Colonic mucosa (tissue), 4 donors: Measurements from ENCODE around the gene RTF1. TPM values are rescaled to one million over a fixed set of nuclear protein-coding genes. Genes with fewer than 3 reads are reported as not detected.

Experiments used
- DNase-seq: peaks from one replicate; pipeline ENCODE4 v3.0.0-alpha.2; 2020
- H3K27ac ChIP-seq: fragments of 200-600 bp; one replicate; pipeline ENCODE4 v1.8.0; 2021
- H3K27me3 ChIP-seq: fragments of 200-600 bp; one replicate; pipeline ENCODE4 v1.8.0; 2021
- H3K36me3 ChIP-seq: fragments of 200-600 bp; one replicate; pipeline ENCODE4 v1.8.0; 2021
- H3K4me1 ChIP-seq: fragments of 200-600 bp; one replicate; pipeline ENCODE4 v1.8.0; 2021; ENCODE audit warnings: mild to moderate bottlenecking
- H3K4me3 ChIP-seq: fragments of 200-600 bp; one replicate; pipeline ENCODE4 v1.8.0; 2021
- H3K9ac ChIP-seq, 2 donors: one replicate each; pipeline ENCODE4 v1.7.0; 2013; ENCODE audit warnings: control low read depth in 2 of 2, low read depth in 2 of 2, low read length in 2 of 2
- H3K9me3 ChIP-seq: fragments of 200-600 bp; one replicate; pipeline ENCODE4 v1.8.0; 2021
- intact Hi-C: fragments of 100-400 bp; cut with DNase I; formaldehyde crosslinking; loops from one replicate; pipeline ENCODE4 v1.14.1; 2022
- total RNA-seq, 2 donors: library from RNA; stranded (reverse); fragmentation: NEBNext Ultra II Directional in 1 of 2; extraction: Animal tissue kit (Norgen Biotek cat#: 25700) in 1 of 2; gene quantifications; one replicate each; pipeline ENCODE4 v1.2.1, GENCODE V29; 2021
- TF ChIP-seq, protein P1 (sequence below): fragments of 200-600 bp; IDR thresholded peaks from one replicate; pipeline ENCODE4 v1.8.0; 2022; ENCODE audit warnings: antibody characterized with exemption, mild to moderate bottlenecking
- donor health status: healthy.
- donor health status: DM: no; HTN: no; CAD: no.
- donor health status: DM: no; HTN: no; CAD: no.

Gene RTF1
- total RNA-seq, 2 donors from 2014 or later, result 21.0 to 28.7 TPM

DNA sequence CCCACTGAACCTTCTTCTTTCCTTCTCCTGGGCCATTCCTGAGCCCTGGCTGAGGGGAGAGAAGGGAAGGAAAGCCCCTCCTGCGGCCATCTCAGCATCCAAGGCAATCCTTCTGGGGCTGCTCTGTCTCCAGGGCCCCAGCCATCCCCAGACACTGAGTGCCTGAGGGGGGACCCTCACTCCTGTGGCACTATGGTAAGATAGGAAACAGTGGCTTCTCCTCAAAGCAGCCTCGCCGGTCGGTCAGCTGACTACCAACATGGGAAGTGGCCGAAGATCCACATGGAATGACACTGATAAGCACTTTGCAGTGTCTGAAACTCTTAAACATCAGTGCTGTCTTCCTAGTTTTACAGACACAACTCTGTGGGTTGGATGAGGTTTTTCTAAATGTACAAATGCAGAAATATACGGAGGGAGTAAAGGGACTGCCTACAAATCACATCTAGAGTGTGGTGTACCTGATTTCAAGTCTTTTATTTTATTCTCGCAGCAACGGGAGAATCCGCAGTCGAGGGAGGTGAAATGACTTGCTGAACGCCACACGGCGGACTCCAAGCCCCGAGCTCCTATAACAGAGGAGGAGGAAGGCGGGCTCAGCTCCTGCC, 75.8 kb downstream of the RTF1 start:
- Histone ChIP-seq H3K4me3 (peak overlapping the region; percentile 64), H3K36me3 (no peaks in the 10 kb centered on the region), H3K9me3 (no peaks in the 10 kb centered on the region), H3K27me3 (peaks cover 8% of the 10 kb centered on the region), H3K4me1 (peaks cover 5% of the 10 kb centered on the region), H3K27ac (peak overlapping the region; percentile 95), H3K9ac (peak overlapping the region; percentile 82 to 85)
- DNase-seq, result no peak
- intact Hi-C loops, result no loop called here
- TF ChIP-seq, protein P1, sequence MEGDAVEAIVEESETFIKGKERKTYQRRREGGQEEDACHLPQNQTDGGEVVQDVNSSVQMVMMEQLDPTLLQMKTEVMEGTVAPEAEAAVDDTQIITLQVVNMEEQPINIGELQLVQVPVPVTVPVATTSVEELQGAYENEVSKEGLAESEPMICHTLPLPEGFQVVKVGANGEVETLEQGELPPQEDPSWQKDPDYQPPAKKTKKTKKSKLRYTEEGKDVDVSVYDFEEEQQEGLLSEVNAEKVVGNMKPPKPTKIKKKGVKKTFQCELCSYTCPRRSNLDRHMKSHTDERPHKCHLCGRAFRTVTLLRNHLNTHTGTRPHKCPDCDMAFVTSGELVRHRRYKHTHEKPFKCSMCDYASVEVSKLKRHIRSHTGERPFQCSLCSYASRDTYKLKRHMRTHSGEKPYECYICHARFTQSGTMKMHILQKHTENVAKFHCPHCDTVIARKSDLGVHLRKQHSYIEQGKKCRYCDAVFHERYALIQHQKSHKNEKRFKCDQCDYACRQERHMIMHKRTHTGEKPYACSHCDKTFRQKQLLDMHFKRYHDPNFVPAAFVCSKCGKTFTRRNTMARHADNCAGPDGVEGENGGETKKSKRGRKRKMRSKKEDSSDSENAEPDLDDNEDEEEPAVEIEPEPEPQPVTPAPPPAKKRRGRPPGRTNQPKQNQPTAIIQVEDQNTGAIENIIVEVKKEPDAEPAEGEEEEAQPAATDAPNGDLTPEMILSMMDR, result no peak

DNA sequence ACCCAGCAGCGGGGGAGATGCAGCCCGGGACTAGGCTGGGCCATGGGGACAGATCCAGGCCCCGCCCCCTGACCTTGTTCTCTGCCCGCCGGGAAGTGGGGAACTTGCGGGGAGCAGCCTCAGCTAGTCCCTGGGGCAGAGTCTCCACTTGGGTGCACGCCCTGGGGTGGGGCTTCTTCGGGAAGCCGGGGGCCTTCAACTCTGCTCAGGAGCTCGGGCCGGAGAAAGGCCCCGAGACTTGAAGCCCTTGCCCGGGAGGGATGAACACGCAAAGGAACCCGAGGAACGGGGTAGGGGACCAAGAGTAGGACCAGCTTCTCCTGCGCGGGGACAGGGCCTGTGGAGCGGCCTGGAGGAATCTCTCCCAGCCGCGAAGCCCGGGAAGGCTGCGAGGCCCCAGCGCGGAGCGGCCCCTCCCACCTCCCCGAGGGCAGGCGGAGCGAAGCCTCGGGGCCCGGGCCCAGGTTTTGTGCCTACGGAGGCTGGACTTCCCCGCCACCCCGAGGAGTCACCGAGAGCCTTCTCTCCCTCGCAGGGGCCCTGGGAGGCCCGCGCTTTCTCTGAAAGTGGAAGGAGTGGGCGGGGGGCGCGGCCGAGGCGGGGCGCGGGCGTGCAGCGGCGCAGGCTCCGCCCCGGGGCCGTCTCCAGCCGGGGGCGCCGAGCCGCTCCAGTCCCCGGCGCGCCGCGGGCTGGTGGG, 76.5 kb downstream of the RTF1 start, which contains the start of gene ITPKA:
Gene ITPKA, plus strand, starts transcription at position 670 of the 697 bp plus-strand sequence. CDS start 54 bp downstream, outside the sequence.
- Histone ChIP-seq H3K9me3 (no peaks in the 10 kb centered on the region), H3K4me1 (peaks cover 5% of the 10 kb centered on the region), H3K4me3 (peak within 1 kb of the TSS; percentile 64), H3K27me3 (peaks cover 8% of the 10 kb centered on the region), H3K27ac (peak within 1 kb of the TSS; percentile 95), H3K9ac (peak within 1 kb of the TSS; percentile 82 to 85), H3K36me3 (no peaks in the 10 kb centered on the region)
- TF ChIP-seq, protein P1, result no peak
- DNase-seq, result peak; percentile 97
- intact Hi-C loops, result no loop called here

DNA sequence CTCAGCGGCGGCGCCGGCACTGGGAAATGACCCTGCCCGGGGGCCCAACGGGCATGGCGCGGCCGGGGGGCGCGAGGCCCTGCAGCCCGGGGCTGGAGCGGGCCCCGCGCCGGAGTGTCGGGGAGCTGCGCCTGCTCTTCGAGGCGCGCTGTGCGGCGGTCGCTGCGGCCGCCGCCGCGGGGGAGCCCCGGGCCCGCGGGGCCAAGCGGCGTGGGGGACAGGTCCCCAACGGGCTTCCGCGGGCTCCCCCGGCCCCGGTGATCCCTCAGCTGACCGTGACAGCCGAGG, 77.0 kb downstream of the RTF1 start:
- Histone ChIP-seq H3K9me3 (no peaks in the 10 kb centered on the region), H3K9ac (peak overlapping the region; percentile 78 to 82), H3K27me3 (peaks cover 8% of the 10 kb centered on the region), H3K4me3 (peak overlapping the region; percentile 64), H3K4me1 (peaks cover 5% of the 10 kb centered on the region), H3K27ac (peak overlapping the region; percentile 68), H3K36me3 (no peaks in the 10 kb centered on the region)
- TF ChIP-seq, protein P1, result no peak
- DNase-seq, result no peak
- intact Hi-C loops, result no loop called here

DNA sequence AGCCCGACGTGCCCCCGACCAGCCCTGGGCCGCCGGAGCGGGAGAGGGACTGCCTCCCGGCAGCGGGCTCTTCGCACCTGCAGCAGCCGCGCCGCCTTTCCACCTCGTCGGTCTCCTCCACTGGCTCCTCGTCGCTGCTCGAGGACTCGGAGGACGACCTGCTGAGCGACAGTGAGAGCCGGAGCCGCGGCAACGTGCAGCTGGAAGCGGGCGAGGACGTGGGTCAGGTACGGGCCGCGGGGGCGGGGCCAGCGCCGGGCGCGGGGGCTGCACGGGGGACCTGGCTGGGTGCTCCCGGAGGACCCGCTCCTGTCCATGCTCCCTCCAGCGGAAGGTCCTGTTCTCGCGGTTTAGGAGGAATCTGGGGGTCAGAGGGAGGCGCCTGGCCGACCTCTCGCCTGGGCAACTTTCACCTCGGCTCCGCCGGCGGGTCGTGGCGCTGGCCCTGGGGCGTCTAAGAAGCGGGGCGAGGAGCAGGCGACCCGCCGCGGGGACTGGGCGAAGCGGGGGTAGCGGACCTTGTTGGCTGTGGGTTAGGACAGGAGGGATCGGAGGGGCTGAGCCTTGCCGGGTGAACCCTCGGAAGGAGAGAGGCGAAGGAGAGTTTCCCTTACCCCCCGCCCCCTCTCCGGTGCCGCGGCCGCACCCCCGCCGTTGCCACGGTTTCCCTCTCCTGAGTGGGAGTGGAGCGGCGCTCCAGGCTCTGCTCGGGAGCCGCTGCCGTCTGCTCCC, 77.5 kb downstream of the RTF1 start:
- H3K9me3 ChIP-seq, result no peaks in the 10 kb centered on the region
- peak overlapping the region; percentile 64 for H3K4me3 ChIP-seq
- H3K36me3 ChIP-seq, result no peaks in the 10 kb centered on the region
- peaks cover 5% of the 10 kb centered on the region for H3K4me1 ChIP-seq
- peak overlapping the region; percentile 68 for H3K27ac ChIP-seq
- H3K27me3 ChIP-seq, result peaks cover 8% of the 10 kb centered on the region
- TF ChIP-seq, protein P1, result no peak
- H3K9ac ChIP-seq, result peak overlapping the region; percentile 78 to 82
- DNase-seq, result peak; percentile 52
- intact Hi-C loops, result no loop called here

DNA sequence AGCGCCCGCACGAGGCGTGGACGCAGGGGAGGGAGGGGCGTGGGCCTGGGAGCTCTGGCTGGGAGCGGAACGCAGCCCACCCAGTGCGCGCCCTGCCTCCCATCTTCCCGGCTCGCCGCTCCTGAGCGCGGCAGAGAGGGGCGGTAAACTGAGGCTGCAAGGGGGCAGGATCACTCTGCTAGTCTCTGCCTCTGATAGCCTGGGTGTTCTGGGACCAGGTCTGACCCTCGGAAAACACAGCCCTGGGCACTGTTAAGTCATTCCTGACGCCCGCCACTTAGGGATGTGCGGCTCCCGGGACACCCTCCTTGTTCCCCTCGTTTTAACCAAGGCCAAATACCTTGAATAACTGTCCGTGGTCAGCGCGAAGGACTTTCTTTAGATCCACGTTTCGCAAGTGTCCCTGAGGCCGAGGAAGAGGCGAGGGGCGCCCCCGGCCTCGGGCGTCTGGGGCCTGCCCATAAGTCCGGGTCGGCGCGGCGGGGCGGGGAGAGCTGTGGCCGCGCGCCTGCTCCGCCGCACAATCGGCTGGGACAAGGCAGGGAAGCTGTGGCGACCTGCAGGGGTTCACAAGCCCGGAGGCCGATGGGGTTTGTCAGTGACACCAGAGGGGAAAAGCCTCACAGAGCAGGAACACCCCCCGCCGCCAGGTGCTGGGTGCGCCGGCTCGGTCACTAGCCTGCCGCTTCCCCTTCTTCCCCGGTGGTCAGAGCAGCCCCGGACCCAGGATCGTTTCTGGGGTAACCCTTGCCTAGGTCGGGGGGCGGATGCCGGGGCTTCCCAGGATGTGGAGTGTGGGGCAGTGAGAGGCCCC, 78.2 kb downstream of the RTF1 start:
- Histone ChIP-seq H3K27ac (peak overlapping the region; percentile 68), H3K27me3 (peaks cover 8% of the 10 kb centered on the region), H3K4me1 (peaks cover 5% of the 10 kb centered on the region), H3K9ac (peak overlapping the region; percentile 78 to 82), H3K4me3 (peak overlapping the region; percentile 64), H3K9me3 (no peaks in the 10 kb centered on the region), H3K36me3 (no peaks in the 10 kb centered on the region)
- peak; percentile 66 for DNase-seq
- TF ChIP-seq, protein P1, result no peak
- intact Hi-C loops, result no loop called here
